DMS53 treated with DMSO at 0.1 percent for 48 hours (cell line): ENCODE results near the gene GRID1.

Source experiments
- DNase-seq: peaks from one replicate; lab custom pipeline; 2025; ENCODE audit not compliant: unreplicated experiment; lab: John Stamatoyannopoulos, UW

The GRID1 gene

DNA sequence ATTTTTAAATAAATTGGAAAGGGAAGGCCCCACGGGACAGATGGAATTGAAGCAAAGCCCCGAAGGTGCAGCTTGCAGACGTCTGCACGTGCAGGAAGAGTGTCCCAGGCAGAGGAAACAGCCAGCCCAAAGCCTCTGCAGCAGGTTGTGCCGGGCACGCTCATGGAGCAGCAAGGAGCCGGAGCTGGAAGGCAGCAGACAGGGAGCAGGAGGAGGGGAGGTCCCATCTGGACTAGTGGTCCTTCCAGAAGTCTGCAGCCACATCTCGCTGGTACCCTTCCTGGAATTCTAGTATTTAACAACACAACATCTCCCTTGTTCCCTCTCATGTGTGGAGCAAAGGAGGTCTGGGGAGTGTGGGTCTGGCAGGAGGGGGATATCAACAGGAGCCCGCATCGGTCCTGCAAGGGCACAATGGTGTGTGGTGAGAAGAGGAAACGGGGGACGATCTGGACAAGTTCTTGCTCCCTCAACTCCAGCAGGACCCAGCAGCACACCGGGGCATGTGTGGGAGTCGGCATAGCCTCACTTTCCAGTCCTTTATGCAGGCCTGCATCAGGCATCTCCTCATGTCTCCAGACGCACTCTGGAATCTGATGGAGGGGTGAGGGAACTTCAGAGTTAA lies 169.3 kb downstream of the GRID1 start:
- no peak for DNase-seq

DNA sequence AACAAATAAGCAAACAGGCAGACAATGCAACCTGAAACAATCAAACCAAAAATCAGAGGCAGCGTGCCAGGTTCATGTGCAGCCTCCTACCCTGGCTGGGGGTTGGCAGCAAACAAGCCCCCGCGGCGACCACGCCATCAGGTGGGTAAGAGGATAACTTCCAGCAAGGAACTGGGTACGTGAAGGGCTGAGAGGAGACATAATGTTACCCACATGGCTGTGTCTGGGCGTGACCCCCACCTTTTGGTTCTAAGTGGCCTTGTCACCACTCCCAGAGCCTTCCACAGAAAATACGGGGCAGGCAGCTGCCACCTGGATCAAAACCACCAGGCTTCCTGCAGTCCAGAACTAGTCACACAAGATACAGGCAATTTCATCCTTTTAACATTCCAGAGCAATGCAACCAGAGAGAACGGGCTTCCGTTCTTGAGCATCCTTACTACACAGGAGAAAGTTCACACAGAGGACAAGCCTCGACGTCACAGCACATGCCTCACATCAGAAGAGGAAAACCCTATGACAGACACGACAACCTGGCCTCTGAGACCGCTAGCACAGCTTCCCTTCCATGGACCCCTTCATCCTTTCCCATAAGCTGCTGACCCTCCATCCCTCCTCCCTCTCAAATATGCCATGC lies 171.0 kb downstream of the GRID1 start:
- no peak for DNase-seq

DNA sequence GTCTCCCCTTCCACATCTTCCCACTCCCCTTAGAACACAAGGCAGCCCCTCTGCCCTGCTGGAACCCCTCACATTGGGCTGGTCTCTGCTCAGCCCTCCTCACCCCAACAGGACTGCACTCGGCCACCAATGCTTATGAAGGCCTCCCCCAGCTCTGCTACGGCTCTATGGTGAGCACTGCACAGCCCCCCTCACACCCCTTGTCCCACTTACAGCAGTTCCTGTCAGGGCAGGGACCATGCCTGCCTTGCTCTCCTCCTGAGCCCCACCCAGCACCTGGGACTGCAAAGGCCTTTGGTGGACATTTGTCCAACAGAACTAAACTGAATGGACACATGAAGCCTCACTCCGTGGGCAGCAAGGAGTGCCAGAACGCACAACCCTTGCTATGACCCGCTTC lies 171.9 kb downstream of the GRID1 start:
- DNase-seq: no peak

DNA sequence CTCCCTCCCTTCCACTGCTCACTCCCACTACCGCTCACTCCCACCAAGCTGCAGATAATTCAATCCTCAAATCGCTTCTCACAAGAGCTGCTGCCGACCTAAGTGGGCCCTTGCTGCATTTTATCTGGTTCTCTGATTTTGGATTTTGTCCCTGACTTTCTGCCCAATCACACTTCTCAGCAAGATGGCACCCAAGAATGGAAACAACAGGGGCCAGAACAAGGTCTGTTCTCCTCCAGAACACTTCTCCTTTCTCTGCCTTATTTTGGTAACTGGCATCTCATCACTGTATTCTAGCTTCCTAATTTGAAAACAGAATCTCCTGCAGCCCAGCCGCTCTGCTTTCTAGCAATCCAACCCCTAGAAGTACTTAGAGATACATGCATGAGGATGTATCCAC lies 172.8 kb downstream of the GRID1 start:
- DNase-seq: no peak

DNA sequence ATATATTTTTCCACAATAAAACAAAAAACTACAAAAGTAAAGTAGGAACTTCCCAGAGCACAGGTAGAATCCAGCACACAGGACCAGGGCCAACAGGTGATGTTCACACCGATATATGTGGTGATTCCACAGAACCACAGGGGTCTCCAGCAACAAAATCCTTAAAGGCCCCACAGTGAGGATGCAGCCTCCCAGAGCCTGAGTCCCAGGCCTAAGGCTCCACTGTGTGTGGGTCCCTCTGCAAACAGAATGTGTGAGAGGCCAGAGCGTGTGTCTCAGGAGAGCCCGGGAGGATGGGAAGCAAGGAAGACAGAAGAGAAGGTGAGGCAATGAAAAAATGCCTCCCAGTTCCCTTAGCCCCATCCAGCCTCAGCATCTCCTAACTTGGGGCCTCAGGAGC lies 173.9 kb downstream of the GRID1 start:
- no peak for DNase-seq

DNA sequence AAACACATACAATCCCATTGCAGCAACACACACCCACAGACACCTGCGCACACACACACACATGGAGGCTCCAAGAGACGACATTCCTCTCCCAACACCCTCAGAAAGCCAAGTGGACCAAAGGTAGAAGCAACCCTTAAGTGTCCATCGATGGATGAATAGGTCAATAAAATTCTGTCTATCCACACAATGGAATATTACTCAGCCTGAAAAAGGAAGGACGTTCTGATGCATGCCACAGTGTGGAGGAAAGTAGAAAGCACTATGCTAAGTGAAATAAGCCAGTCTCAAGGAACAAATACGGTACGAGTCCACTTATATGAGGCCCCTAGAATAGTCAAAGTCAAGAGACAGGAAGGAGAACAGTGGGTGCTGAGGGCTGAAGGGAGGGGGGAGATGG lies 174.4 kb downstream of the GRID1 start:
- DNase-seq: no peak

DNA sequence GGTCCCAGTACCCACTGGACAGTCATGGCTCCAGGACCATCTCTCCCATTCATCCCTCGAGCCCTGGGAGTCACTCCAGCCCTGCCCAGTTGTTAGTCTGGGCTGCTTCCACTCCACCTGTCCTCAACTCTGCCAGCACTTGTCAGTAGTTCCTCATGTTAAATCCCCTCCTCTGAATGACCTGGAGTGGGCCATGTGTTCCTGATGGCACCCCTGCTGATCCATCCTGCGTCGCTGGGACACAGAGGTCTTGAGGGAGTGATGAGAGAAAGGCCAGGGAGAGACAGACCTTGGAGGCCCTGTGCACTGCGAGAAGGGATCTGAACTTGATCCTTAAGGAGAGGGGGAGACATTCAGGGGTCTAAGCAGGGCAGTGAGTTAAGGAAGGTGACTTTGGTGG lies 174.9 kb downstream of the GRID1 start:
- DNase-seq: no peak

DNA sequence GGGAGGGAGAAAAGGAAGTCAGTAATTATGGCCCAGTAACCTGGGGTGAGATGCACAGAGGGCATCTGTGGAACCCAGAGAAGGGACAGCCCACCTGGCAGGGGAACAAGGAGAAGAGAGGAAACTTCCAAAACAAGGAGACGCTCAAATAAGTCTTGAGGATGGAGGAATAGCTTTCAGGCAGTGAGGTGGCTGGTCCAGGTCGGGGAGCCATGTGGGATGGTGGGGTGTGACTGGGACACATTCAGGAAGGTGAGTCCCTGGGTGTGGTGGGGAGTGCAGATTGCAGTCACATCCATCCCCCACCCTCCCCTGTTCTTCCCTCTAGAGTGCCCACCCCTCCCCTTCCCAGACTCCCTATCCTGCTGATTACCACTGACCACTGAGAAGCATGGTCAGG lies 175.4 kb downstream of the GRID1 start:
- DNase-seq: no peak

DNA sequence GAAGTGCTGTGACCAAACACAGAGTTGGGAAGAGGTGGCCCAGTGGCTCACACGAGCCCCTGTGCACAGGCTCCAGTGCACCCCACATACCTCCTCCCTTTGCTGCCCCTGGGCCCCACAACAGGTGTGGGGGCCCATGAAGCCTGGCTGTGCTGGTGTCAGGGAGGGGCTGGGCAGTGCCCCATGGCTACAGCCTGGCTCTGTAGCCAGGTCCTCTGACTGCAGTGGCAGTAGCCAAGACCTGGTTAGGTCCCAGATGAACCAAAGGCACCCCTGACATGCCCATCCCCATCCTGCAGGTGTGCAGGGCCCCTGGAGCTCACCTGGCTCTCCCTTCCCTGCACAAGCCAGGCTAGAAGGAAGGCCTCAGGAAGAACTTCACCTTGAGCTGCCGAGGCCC lies 176.3 kb downstream of the GRID1 start:
- no peak for DNase-seq

DNA sequence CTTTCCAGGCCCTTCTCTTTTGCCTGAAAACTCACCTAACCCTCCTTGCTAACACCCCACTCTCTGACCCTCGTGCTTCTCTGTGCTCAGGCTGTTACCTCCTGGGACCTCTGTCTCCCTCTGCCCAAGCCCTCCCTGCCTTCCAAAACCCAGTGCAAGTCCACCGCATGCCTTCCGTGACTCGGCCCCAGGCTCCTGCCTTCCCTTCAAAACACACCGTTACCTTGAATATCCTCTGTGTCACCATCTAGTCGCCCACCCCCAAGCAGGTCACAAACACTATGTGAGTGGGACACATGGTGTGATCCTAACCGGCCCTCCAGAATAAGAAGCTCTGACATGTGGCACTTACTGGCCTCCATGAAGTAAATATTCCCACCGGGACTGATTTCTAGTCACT lies 176.7 kb downstream of the GRID1 start:
- no peak for DNase-seq

DNA sequence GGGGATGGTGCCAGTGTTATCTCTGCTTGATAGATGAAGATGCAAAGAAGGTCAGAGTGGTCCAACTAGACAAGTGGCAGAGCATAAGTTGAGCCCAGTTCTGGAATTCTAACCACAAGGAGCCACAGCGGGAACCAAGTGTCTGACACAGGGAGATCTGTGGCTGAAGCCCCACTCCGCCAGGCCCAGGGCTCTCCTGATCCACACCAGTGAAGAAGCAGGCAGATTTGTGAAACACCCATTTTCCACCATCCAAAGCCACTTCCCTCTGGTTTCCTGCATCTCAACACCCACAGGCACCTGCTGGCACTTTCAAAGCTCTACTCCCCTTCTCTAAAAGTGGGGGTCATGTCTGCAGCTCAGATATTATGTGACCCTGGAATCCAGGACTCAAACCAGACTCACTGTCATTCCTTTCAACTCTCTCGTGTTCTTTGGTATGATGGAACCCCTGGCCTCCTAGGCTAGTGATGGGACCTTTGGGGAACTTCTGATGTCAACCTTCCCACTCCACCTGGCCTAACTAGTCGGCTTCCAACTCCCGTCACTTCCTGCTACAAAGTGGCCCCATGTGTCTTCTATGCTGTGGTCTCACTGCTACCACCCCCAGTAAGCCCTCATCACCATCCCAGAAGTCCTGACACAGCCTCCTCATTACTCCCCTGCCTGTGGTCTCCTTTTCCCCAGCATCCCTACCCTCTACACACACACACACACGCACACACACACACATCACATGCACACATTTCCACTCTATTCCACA lies 177.6 kb downstream of the GRID1 start:
- DNase-seq: no peak

DNA sequence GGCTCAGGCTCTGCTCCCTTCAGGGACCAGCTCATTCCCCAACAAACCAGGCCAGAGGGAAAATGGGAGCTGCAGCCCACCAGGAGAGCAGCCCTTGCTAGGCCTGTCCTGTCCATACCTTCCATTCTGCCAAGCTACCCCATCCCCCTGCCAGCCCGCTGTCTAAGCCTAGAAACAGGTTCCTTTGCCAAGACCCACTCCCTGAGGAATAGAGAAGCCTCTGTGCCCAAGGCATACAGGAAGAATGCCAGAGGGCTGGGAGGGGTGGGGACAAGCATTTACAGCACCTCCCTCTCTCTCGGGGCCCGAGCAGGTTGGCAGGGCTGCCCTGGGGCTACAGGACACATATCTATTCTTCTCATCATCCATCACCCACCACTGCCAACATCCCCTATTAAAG lies 178.3 kb downstream of the GRID1 start:
- DNase-seq: no peak

DNA sequence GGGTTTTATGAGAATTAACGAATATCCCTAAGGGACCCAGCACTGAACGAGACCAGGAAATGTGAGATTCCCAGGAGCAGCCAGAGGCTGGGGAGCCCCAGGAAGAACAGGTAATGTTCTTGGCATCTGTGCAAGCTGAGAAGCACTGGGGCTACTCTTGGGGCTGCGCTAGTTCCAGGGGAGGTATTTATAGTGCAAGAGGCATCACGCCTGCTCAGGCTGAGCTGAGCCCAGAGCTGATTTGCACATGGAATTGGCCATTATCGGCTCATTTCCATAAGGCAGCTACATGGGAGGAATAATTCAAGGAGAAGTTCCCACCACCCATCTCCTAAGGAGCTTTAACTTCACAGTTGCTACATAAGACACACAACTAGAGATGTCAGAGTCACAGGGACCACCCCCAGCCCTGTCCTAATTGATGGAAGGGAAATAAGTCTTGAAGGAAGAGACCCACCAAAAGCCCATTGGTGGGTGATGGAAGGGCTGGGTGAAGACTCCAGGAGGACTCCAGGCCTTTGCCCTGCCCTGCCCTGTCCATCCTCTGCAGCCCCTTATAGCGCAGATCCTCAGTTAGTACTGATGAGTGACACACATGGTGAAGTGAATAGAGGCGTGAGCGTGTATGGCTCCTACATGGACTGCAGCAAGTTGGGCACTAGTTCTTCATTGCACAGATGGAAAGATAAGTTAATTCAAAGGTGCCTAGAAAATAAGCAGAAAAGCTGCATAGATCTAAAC lies 178.9 kb downstream of the GRID1 start:
- DNase-seq: no peak

DNA sequence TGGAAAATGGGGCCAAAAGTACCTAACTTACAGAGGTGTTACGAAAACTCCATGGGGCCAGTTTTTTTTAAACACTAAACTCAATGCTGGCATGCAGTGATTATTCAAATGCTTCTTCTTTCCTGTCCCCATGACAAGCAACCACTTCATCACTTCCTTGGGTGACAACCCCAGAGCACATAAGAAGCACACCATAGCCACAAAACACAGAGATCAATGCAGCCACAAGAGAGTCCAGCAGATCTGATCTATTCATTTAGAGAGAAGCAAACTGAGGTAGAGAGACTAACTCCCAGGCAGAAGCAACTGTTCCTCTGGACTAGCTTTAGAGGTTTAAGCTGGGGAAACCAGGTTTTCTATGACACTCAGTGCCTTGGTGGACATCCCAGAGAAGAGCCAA lies 180.0 kb downstream of the GRID1 start:
- no peak for DNase-seq

DNA sequence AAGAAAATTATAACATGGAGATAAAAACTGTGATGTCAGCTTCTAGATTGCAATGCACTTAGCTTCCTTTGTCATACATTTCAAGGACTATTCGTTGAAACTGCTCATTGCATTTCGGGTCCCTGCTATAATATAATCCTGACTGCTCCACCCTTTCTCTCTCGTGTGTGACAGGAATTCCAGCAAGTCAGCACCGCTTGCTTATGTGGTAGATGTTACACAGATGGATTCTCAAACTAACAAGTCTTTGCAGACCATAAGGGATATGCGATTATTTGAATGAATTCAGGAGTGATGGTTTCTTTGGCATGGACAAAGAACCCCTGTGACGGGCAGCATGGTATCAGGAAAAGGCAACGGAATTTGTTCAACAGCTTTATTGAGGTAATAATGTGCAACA lies 184.0 kb downstream of the GRID1 start:
- no peak for DNase-seq

DNA sequence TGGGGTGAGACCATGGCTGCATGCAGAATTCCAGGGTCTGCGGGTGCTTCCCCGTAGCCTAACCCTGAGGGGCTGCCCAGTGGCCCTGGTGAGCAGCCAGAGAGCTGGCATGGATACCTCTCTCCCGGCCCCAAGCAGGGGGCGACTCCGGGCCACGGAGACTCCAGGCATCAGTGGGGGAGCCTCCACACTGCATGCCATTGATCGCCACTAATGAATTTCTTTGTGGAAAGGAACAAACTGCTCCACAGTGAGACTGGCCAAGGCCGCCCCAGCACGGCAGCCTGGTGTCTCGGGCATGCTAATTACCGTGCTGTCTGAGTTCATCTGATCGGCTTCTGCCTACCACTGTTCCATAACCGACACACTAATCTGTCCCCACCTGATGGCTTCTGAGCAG lies 184.4 kb downstream of the GRID1 start:
- DNase-seq: no peak

DNA sequence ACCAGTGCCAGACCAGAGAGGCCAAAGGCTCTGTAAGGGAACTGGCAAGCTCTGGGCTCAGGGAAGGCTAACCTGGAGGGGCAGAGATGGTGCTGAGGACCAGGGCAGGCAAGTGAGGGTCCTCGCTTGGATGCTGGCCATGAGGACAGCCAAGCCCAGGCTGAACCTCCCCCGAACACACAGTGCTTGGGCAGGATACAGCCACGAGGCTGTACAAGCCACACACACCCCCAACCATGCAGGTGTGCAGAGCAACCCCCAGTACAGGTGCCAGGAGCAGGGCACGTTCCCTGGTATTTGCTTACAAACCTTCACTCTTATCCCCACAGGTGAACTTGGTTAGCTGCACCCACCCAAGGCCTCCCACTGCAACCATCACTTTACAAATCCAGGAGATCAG lies 185.7 kb downstream of the GRID1 start:
- no peak for DNase-seq

DNA sequence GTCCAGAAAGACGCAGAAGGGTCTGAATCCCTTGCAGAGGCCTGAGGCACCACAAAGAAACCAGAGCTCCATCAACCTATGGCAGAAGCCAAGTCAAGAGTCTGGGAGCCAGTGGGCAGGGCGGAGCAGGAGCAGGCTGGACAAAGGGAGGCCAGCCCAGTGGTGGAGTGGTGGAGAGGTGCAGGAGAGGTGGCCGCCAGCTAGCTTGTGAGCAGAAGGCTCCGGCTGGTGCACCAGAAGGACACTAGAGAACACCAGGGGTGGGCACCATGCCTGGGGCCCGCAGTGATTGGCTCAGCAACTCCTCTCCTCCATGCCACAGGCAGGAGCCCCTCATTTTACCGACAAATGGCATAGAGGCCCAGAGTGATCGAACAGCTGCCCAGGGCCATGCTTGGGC lies 186.6 kb downstream of the GRID1 start:
- DNase-seq: no peak

DNA sequence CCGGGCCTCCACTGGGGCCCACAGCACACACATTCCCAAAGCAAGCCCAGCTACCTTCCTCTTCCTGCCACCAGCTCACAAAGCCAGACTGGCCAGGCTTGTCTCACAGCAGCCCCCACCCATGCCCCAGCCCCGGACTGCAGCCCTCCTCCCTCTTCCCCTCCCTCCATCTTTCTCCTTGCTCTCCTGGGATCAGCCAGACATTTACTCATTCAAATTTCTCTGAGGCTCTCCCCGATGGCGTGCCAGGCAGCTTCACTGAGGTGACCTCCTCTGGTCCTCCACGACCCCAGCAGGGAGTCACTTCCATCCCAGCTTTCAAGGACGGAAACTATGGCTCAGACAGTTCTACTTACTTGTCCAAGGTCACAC lies 187.5 kb downstream of the GRID1 start:
- DNase-seq: no peak

DNA sequence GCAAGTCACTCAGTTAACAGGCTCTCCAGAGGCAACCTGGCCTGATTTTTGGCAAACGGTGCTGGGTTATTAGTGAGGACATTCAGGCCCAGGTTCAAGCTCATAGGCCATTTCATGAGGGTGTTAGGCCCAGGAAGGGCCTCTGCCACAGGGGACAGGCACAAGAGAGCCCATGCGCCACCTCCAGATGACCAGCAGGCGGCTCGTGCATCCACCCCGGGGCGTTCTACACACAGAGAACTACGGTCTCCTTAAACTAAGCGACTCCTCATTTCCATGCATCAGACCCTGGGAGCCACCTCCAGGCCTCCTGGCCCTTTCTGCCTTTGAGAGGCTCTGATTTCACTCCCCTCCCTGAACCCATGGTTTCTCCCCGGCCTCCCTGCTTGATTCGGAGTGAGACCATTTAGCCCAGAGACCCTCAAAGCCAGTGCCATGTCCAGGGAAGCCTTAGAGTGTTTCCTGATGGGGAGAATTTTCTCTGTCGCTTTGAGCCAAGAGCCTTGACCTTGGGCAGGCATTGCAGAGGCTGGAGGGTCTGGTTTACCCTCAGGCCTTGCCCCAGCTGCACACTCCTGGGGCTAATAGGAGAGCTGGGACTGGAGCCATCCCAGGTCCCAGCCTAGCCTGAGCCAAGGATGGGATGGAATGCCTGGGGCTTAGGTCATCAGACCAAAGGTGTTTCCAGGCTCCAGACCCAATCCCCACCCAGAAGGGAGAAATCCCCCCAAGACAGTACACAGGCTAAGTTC lies 188.0 kb downstream of the GRID1 start:
- DNase-seq: no peak

DNA sequence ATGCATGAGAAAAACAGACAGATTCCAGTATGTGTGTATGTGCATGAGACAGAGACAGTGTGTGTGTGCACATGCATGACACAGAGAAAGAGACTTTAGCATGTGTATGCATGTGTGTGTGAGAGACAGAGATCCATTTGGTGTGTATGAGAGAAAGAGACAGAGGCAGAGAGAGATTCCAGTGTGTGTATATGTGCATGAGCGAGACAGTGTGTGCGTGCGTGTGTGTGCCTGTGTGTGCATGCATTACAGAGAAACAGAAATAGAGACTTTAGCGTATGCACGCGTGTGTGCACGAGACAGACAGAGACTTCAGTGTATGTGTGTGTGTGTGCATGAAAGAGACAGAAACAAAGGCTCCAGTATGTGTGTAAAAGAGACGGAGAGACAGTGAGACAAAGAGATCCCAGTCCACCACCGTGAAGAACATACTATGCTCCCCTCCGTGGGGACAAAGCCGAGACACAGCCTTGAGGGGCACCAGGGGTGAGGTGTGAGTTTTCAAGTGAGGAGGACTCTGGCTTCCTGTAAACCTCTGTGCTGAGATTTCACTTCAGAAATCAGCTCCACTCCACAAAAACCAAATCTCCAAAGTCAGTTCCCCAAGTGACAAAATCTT lies 188.9 kb downstream of the GRID1 start:
- no peak for DNase-seq
